OCI-LY1 (cell line): ENCODE results near the gene ZBP1.

Source experiments
- CTCF ChIP-seq: fragments of 200-600 bp; sonication (generic), shearing (Covaris generic); IDR thresholded peaks from 2 replicates; pipeline ENCODE4 v1.5.1; 2017; ENCODE audit warnings: mild to moderate bottlenecking, antibody characterized with exemption, low read length, moderate library complexity, mixed read lengths
- EZH2 ChIP-seq: fragments of 200-600 bp; sonication (generic), shearing (Covaris generic); IDR thresholded peaks from 2 replicates; pipeline ENCODE4 v1.8.0; 2017; ENCODE audit warnings: borderline replicate concordance, mixed run types, mild to moderate bottlenecking, antibody characterized with exemption, low read length, moderate library complexity, mixed read lengths

- TF ChIP-seq CTCF, result no peak
- TF ChIP-seq EZH2, result no peak
These were observed 46.0 kb upstream of the ZBP1 start for GRCh38 chr20:57666106-57666833.
